HEK293T (cell line): ENCODE data around the gene ATPAF2.

Source experiments
- FOXA1 ChIP-seq: fragments of 450-650 bp; IDR thresholded peaks from 2 replicates; pipeline ENCODE4 v1.6.1; 2016; ENCODE audit warnings: mild to moderate bottlenecking
- L3MBTL2 ChIP-seq: fragments of 450-650 bp; conservative IDR thresholded peaks from 2 replicates; pipeline ENCODE4 v1.6.1; 2016; ENCODE audit warnings: mild to moderate bottlenecking
- LEF1 ChIP-seq: fragments of 450-650 bp; IDR thresholded peaks from 2 replicates; pipeline ENCODE4 v1.6.1; 2017; ENCODE audit warnings: mild to moderate bottlenecking, borderline replicate concordance
- NFRKB ChIP-seq: fragments of 450-650 bp; IDR thresholded peaks from 2 replicates; pipeline ENCODE4 v1.6.1; 2016; ENCODE audit warnings: mild to moderate bottlenecking, moderate library complexity
- SUZ12 ChIP-seq: fragments of 450-650 bp; IDR thresholded peaks from 2 replicates; pipeline ENCODE4 v1.6.1; 2016; ENCODE audit warnings: mild to moderate bottlenecking

GRCh38 chr17:18084256-18084655 lies 45.3 kb upstream of the ATPAF2 start:
- TF ChIP-seq FOXA1 (no peak), NFRKB (no peak), SUZ12 (no peak), LEF1 (no peak), L3MBTL2 (no peak)
